Omental fat pad (tissue), 4 donors: ENCODE results near the gene CHIT1. TPM values are rescaled to one million over a fixed set of nuclear protein-coding genes. Genes with fewer than 3 reads are reported as not detected.

Source experiments
- ATAC-seq: fragments of 150-250 bp; one replicate; pipeline ENCODE4 v1.9.1; 2016; ENCODE audit warnings: mild to moderate bottlenecking, moderate library complexity; ENCODE audit not compliant: low FRiP score
- DNase-seq: peaks from one replicate; pipeline ENCODE4 v3.0.0-alpha.2; 2019; ENCODE audit warnings: low spot score
- total RNA-seq, 4 donors: library from RNA; depleted of rRNA; stranded (reverse); fragments of >200 nt; gene quantifications; one replicate each; pipeline ENCODE4 v1.1.0, GENCODE V29; 2016
- TF ChIP-seq, protein P1 (sequence below), 3 donors: fragments of 450-650 bp; IDR thresholded peaks; one replicate each; pipeline ENCODE4 v1.5.1; 2016 to 2017; ENCODE audit warnings: antibody characterized with exemption in 3 of 3, mild to moderate bottlenecking in 3 of 3, moderate library complexity in 2 of 3

The CHIT1 gene
- total RNA-seq, 4 donors from 2014 or later = 0.19 to 17.7 (median 2.3) TPM

- TF ChIP-seq, protein P1, sequence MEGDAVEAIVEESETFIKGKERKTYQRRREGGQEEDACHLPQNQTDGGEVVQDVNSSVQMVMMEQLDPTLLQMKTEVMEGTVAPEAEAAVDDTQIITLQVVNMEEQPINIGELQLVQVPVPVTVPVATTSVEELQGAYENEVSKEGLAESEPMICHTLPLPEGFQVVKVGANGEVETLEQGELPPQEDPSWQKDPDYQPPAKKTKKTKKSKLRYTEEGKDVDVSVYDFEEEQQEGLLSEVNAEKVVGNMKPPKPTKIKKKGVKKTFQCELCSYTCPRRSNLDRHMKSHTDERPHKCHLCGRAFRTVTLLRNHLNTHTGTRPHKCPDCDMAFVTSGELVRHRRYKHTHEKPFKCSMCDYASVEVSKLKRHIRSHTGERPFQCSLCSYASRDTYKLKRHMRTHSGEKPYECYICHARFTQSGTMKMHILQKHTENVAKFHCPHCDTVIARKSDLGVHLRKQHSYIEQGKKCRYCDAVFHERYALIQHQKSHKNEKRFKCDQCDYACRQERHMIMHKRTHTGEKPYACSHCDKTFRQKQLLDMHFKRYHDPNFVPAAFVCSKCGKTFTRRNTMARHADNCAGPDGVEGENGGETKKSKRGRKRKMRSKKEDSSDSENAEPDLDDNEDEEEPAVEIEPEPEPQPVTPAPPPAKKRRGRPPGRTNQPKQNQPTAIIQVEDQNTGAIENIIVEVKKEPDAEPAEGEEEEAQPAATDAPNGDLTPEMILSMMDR (IDR thresholded peaks at IDR 0.05) = no peak
- DNase-seq = no peak
Measured at GRCh38 chr1:203185061-203185461, 44.4 kb downstream of the CHIT1 start.

GRCh38 chr1:203184467-203184866 lies 45.0 kb downstream of the CHIT1 start:
- ATAC-seq (no peak), DNase-seq (no peak)
- TF ChIP-seq, protein P1 (IDR thresholded peaks at IDR 0.05) = no peak

More at GRCh38 chr1:203185061-203185461, 44.4 kb downstream of the CHIT1 start:
- ATAC-seq = no peak

DNA sequence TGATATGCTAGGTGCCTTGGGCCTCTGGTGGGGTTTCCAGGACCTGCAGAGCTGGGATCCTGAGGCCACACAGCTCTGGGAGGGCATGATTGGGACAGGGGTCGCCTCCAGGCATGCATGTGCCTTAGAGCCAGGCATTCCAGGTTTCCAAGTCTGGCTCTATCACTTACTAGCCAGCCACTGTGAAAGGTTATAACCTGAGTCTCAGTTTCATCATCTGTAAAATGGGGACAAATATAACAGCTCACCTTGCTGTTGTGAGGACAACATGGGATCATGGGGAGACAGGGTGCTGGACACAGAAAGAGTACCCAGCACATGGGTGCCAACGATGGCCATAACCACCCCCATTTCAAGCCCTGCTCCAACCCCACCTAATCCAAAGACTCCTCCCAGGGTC lies 45.6 kb downstream of the CHIT1 start:
- ATAC-seq (no peak), DNase-seq (no peak)
- TF ChIP-seq, protein P1 (IDR thresholded peaks at IDR 0.05) = no peak

DNA sequence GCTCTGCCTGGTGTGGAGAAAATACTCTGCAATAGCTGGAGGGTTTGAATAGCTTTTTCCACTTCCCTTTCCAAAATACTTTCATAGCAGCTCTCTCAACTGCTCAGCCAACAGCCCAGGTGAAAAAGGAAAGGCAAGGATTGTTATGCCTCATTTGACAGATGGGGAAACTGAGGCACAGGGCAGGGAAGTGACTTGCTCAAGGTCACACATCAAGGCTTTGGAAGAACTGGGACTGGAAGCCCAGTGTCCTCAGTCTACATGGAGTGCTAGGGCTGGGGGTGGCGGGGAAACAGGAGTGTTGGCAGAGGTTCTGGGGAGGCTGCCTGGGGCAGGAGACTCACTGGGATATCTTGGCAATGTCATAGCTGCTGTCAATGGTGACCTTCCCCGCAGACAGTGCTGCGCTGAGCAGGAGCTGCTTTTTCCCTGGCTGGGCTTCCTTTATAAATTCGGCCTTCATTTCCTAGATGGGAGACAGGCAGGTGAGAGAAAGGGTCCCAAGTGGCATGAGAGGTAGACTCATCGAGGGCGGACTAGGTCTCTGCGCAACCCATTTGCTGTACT lies 47.0 kb downstream of the CHIT1 start:
- DNase-seq (no peak), ATAC-seq (no peak)
- TF ChIP-seq, protein P1 (IDR thresholded peaks at IDR 0.05) = no peak

DNA sequence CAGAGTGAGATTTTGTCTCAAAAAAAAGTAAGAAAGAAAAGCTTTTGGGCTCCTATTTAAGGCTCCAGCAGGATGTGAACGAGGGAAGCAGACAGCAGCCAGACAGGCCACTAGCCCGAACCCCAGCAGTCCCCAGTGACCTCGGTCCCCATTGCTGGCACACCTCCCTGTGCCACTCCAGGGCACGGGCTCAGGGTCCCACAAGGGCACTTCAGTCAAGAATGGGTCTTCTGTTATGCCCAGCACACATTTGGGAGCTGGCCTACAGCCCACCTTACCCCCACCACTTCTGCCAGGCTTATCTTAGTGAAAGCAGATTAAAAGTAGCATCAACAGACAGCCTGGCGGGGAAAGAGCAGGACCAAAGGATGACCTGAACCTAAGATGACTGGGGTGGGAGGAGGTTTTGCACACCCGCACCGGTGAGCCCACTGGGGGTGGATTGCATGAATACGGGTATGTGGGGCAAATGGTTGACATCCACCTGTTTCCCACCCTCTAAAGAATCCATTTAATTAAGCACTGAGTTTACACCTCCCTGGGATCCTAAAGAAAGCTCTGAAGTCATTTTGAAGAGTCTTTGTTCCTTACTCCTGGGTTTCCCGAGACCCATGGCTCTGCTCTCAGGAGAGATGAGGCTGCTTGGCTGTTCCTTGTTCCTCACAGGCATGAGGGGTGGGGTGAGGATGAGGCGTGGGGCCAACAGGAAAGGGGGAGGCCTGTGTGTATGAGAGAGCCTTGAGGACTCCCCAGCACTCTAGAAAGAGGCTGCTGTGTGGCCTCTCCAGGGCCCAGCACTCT lies 47.7 kb downstream of the CHIT1 start:
- ATAC-seq (no peak), DNase-seq (no peak)
- TF ChIP-seq, protein P1 (IDR thresholded peaks at IDR 0.05) = no peak

GRCh38 chr1:203180611-203181330 lies 48.7 kb downstream of the CHIT1 start:
- ATAC-seq = no peak
- no peak for DNase-seq
- TF ChIP-seq, protein P1 (IDR thresholded peaks at IDR 0.05) = no peak
